ENCODE data around the gene MRPL58.
"Not testable (repeated sequence)": the region's sequence is repeated elsewhere in the genome, so short reads cannot be mapped to it uniquely, and the experiment has no call there.

MRPL58 gene

GRCh38 chr17:74987909-74988711 lies 24.4 kb upstream of the MRPL58 start:
- DNase-seq = peak; percentile 32

GRCh38 chr17:74990581-74991105 lies 21.8 kb upstream of the MRPL58 start:
- DNase-seq = no peak

- no peak for DNase-seq
Observed at GRCh38 chr17:74992223-74992622, 20.2 kb upstream of the MRPL58 start.

GRCh38 chr17:74994440-74994839 lies 18.0 kb upstream of the MRPL58 start:
- DNase-seq = no peak

GRCh38 chr17:74995847-74996246 lies 16.6 kb upstream of the MRPL58 start:
- no peak for DNase-seq

GRCh38 chr17:74998783-74999182 lies 13.7 kb upstream of the MRPL58 start:
- no peak for DNase-seq

- DNase-seq = no peak
Observed at GRCh38 chr17:74999523-74999922, 12.9 kb upstream of the MRPL58 start.

- no peak for DNase-seq
Observed at GRCh38 chr17:75001915-75002843, 10.3 kb upstream of the MRPL58 start.

- DNase-seq = no peak
Observed at GRCh38 chr17:75003070-75003956, 9.2 kb upstream of the MRPL58 start.

GRCh38 chr17:75003957-75004355 lies 8.5 kb upstream of the MRPL58 start:
- no peak for DNase-seq

GRCh38 chr17:75004371-75004770 lies 8.1 kb upstream of the MRPL58 start:
- DNase-seq = no peak

GRCh38 chr17:75005291-75005690 lies 7.2 kb upstream of the MRPL58 start:
- DNase-seq = no peak

GRCh38 chr17:75006084-75006483 lies 6.4 kb upstream of the MRPL58 start:
- DNase-seq = not testable (repeated sequence)

GRCh38 chr17:75006653-75007052 lies 5.8 kb upstream of the MRPL58 start:
- DNase-seq = no peak

- no peak for DNase-seq
Observed at GRCh38 chr17:75008373-75008772, 4.1 kb upstream of the MRPL58 start.

GRCh38 chr17:75009139-75009724 lies 3.2 kb upstream of the MRPL58 start:
- no peak for DNase-seq

- DNase-seq = no peak
Observed at GRCh38 chr17:75010683-75011400, 1.6 kb upstream of the MRPL58 start.

- DNase-seq = no peak
Observed at GRCh38 chr17:75011401-75012095, 922 bp upstream of the MRPL58 start.

- DNase-seq = no peak
Observed at GRCh38 chr17:75012096-75012345, 449 bp upstream of the MRPL58 start.

- DNase-seq = no peak
Observed at GRCh38 chr17:75013092-75013559, 656 bp downstream of the MRPL58 start.

GRCh38 chr17:75019146-75019545 lies 6.7 kb downstream of the MRPL58 start:
- no peak for DNase-seq

Measured in NCI-H526 treated with DMSO at 0.1 percent for 48 hours (cell line).